Stimulated activated CD8-positive, alpha-beta memory T cell treated with anti-CD3 and anti-CD28 coated beads, Interleukin-15, amount 100 ng/mL, for 48 hours (primary cell): ENCODE results near the gene LAP3.
A peak's percentile ranks its signal among the peaks of the same experiment; 100 is the strongest.

Experiments
- DNase-seq, 2 donors: peaks; one replicate each; pipeline ENCODE4 v3.0.0-alpha.2; 2020; ENCODE audit warnings: low read depth in 2 of 2

Gene LAP3

DNA sequence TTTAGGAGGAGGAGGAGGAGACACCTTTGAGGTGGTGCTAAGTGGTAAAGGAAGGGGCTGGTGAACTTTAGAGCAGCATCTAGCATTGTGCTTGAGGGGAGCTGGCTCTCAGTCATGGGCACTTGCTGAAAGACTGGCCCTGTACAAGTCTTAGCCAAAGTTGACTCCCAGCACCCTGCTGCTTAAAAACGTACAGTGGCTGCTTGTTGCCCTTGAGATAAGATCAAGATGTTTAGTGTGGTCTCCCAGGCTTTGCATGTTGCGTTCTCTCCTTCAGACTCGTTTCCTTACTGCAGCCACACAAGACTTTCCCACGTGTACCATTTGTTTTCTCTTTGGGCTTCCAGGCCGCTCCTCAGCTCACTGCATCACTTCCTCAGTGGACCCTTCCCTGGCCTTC lies 39.3 kb downstream of the LAP3 start:
- no peak for DNase-seq

DNA sequence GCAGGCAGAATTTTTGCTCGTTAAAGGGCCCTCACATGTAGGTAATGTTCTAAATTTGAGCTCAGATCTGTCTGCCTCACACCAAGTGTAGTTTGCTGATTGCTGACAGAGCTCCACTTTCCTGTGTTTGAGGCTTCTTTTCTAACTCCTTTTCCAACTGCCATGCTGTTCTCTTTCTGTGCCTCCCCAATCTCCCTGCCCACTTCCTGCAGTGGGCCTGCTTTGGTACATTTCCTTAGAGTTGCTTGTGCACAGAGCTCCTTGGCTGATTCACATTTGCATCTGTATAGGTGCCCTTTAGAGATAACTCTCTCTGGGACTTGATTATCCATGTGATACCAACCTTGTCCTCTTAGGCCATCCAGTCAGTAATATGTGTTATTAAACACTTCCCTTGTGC lies 41.9 kb downstream of the LAP3 start:
- no peak for DNase-seq

- DNase-seq = no peak
Measured at GRCh38 chr4:17619416-17620105, 42.6 kb downstream of the LAP3 start.

DNA sequence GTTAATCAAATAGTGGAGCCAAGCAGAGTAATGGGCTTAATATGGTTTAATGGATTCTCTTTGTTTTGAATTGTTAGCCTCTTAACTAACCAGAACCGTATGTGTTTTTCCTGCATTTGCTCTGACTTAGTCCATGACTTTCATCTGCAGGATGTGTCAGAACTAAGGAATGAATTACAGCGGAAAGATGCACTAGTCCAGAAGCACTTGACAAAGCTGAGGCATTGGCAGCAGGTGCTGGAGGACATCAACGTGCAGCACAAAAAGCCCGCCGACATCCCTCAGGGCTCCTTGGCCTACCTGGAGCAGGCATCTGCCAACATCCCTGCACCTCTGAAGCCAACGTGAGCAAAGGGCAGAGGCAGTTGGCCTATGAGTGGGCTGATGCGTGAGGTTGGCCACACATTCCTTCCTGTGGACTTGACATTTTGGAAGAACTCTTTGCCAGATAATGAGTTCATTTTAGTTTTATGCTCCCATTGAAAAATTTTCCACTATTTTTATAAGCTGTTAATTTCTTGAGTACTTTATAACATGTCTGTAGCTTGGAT lies 46.5 kb downstream of the LAP3 start:
- DNase-seq = no peak

DNA sequence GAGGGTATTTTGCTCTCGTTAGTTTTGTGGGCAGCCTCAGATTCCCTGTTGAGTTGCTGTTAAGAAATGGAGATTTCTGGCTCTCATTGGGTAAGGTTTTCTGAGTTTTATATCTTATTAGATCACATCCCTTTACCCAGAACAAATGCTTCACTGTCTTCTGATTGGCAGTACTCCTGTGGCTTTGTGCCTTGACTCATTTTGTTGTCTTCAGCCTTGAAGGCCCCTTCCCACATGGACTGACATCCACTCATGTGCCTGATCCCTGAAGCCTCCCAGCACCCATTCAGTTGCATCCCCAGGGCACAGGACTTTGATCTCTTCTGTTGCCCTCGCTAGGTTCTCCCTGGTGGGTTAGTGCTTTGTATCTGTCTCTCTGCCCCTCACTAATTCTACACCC lies 47.8 kb downstream of the LAP3 start:
- DNase-seq = no peak

DNA sequence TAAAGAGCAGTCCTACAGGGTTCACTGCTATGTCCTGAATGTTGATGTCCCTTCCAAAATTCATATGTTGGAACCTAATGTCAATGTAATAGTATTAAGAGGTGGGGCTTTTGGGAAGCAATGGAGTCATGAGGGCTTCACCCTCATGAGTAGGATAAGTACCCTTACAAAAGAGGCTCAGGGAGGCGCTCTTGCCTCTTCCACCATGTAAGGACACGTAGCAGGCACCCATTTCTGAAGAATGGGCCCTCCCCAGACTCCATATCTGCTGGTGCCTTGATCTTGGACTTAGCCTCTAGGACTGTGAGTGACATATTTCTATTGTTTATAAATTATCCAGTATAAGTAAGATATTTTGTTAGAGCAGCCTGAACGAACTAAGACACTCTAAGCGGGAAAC lies 53.2 kb downstream of the LAP3 start:
- no peak for DNase-seq

DNA sequence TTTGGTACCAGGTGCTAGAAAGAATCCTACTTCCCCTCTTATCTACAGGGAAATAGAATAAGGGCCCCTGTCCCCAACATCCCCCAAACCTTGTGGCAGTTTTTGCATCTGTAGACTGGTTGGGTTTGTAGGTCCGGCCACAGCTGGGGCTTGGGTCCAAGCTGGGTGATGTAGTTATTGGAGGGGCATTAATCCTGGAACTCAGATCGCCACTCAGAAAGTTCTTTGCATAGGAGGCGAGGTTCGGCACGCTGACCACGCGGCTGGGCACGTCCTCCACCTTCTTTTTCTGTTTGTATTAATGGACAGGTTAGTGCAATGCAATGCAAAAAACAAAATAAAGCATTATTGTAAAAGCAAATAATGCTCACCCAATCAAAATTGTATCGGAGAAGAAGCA lies 56.6 kb downstream of the LAP3 start:
- no peak for DNase-seq

- no peak for DNase-seq
Measured at GRCh38 chr4:17635056-17635455, 58.1 kb downstream of the LAP3 start.

- DNase-seq = no peak
Measured at GRCh38 chr4:17636341-17636695, 59.3 kb downstream of the LAP3 start.

- peak; percentile 38 to 41 for DNase-seq
Measured at GRCh38 chr4:17636696-17637622, 60.0 kb downstream of the LAP3 start.

GRCh38 chr4:17639136-17639535 lies 62.1 kb downstream of the LAP3 start:
- no peak for DNase-seq

DNA sequence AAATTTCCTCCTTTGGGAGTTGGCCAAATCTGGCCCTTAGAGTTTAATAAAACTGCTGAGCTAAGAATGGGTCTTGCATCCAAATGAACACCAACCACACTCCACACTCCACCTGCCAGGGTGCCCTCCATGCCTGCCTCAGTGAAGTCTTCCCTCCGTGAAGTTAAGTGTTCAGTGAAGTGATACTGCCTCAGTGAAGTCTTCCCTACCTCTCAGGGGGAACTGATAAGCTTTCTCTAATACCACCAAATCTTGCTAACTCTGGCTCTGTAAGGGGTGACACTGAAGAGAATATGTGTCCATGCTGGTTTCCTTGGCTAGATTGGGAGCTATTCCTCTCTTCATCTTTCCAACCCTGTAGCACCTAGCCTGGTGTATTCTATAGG lies 65.4 kb downstream of the LAP3 start:
- DNase-seq = no peak

GRCh38 chr4:17646693-17647092 lies 69.7 kb downstream of the LAP3 start:
- no peak for DNase-seq

DNA sequence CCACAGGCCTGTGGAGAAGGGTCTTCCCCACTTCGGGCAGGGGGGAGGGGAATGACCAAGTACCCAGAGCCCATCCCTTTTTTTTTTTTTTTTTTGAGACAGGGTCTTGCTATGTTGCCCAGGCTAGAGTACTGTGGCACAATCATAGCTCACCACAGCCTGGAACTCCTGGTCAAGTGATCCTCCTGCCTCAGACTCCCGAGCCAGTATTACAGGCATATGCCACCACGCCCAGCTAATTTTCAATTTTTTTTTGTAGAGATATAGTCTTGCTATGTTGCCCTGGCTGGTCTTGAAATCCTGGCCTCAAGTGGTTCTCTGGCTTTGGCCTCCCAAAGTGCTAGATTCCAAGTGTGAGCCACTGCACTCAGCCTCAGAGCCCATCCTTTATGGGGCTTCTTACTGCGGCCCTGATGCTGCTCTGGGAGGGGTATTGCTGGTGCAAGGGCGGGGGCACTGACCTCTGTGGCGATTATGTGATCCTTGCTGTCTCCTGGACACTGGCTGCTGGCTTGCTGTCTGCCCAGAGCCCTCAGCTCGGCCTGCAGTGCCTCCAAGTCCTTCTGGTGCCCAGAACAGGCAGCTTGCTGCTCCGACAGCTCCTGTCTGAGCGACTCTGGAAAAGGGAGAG lies 70.3 kb downstream of the LAP3 start:
- no peak for DNase-seq

DNA sequence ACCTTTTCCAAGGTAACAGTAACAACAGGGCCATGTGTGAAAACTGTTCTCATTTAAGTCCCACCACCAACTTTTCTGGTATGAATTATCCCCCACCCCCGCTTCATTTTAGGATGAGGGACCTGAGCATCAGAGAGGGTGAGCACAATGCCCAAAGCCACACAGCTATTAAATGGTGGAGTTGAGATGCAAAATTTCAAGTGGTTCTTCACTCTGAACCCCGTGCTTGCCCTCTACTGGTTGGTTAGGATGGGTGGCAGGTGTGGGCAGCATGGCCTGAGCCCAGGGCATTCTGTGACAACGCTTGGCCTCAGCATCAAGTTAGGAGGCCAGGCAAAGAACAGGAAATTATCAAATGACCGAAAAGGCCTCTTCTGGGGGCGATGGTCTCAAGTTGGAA lies 70.9 kb downstream of the LAP3 start:
- DNase-seq = no peak

DNA sequence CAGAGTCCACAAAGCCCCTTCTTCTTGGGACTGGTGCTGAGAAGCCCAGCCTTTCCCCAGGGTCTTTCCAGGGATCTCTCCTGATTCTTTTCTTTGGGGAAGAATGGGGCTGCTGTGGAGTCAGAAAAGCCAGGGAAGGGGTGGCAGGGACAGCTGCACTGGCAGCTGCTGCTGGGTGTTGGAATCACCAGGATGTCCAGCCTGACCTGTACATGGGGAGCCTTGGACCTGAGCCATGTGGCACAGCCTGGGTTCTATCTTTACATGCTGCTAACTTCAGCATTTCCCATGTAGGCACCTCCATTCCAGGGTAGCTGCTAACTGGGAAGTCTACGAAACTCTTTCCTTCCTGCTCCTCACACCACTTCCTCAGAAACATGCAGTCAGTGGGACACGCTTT lies 73.4 kb downstream of the LAP3 start:
- DNase-seq = no peak

GRCh38 chr4:17654701-17655100 lies 77.7 kb downstream of the LAP3 start:
- no peak for DNase-seq

DNA sequence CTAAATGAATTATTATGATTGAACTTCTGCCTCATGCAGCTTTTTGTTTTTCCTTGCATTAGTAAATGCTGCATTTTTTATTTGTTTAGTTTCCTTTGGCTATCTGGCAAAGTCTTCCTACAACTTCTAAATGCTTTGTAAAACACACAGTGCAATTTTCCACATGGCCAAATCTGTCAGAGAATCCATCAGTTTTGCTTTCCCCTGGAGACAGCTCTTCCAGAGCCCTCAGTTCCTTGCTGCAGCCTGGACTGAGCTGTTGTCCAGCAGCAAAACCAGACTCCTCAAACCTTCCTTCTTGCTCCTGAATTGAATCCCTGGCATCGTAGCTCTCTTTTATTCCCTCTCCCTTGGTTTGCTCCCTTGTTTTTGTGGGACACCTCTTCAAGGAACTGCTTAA lies 80.1 kb downstream of the LAP3 start:
- DNase-seq = no peak
